Activated CD8-positive, alpha-beta memory T cell treated with anti-CD3 and anti-CD28 coated beads for 1 hour (primary cell): ENCODE results near the gene COPZ2.
A peak's percentile ranks its signal among the peaks of the same experiment; 100 is the strongest.
"Not testable (repeated sequence)": the region's sequence is repeated elsewhere in the genome, so short reads cannot be mapped to it uniquely, and the experiment has no call there.

Source experiments
- DNase-seq, 2 donors: peaks; one replicate each; pipeline ENCODE4 v3.0.0-alpha.2; 2020; ENCODE audit warnings: low read depth in 1 of 2; ENCODE audit errors: extremely low read depth in 1 of 2

COPZ2 gene

GRCh38 chr17:48031966-48032365, 5.6 kb downstream of the COPZ2 start:
- DNase-seq: no peak

- DNase-seq: no peak
Measured at GRCh38 chr17:48030531-48030930, 7.1 kb downstream of the COPZ2 start.

GRCh38 chr17:48028736-48029135, 8.9 kb downstream of the COPZ2 start:
- no peak for DNase-seq

- DNase-seq: no peak
Measured at GRCh38 chr17:48027322-48027981, 10.1 kb downstream of the COPZ2 start.

GRCh38 chr17:48026502-48027321, 10.9 kb downstream of the COPZ2 start:
- DNase-seq: peak in 1 of 2 donors; percentile 59

- DNase-seq: no peak
Measured at GRCh38 chr17:48025904-48026501, 11.6 kb downstream of the COPZ2 start.

GRCh38 chr17:48025040-48025903, 12.3 kb downstream of the COPZ2 start:
- peak; percentile 93 to 96 for DNase-seq

- peak in 1 of 2 donors; percentile 17 for DNase-seq
Measured at GRCh38 chr17:48024149-48025039, 13.2 kb downstream of the COPZ2 start.

- DNase-seq: peak in 1 of 2 donors; percentile 27
Measured at GRCh38 chr17:48023400-48024148, 14.0 kb downstream of the COPZ2 start.

GRCh38 chr17:48022901-48023300, 14.7 kb downstream of the COPZ2 start:
- no peak for DNase-seq

GRCh38 chr17:48021934-48022333, 15.7 kb downstream of the COPZ2 start:
- no peak for DNase-seq

- DNase-seq: not testable (repeated sequence)
Measured at GRCh38 chr17:48017817-48018158, 19.8 kb downstream of the COPZ2 start.

GRCh38 chr17:48016112-48016511, 21.5 kb downstream of the COPZ2 start:
- no peak for DNase-seq

- DNase-seq: no peak
Measured at GRCh38 chr17:48014595-48015111, 22.9 kb downstream of the COPZ2 start.

GRCh38 chr17:48013876-48014594, 23.6 kb downstream of the COPZ2 start:
- no peak for DNase-seq

- no peak for DNase-seq
Measured at GRCh38 chr17:48012654-48013053, 24.9 kb downstream of the COPZ2 start.

- peak in 1 of 2 donors; percentile 48 for DNase-seq
Measured at GRCh38 chr17:48012151-48012520, 25.5 kb downstream of the COPZ2 start.

GRCh38 chr17:48011405-48012150, 26.0 kb downstream of the COPZ2 start:
- DNase-seq: no peak
